Astrocyte of the cerebellum (primary cell): ENCODE data around the gene CCDC82.

Experiments used
- DNase-seq: peaks from one replicate; pipeline ENCODE4 v3.0.0-alpha.2; 2011; ENCODE audit warnings: low read depth
- H3K4me3 ChIP-seq: 2 replicates; pipeline ENCODE4 v1.5.1; 2011; ENCODE audit warnings: mild to moderate bottlenecking, low read depth, low read length, moderate library complexity
- CTCF ChIP-seq: IDR thresholded peaks from 2 replicates; pipeline ENCODE4 v1.5.1; 2012; ENCODE audit warnings: low read length, low read depth, moderate library complexity, mild to moderate bottlenecking; ENCODE audit errors: missing control alignments
- in situ Hi-C: cut with HindIII; loops from 2 replicates; pipeline ENCODE4 v1.10.0; 2017; ENCODE audit warnings: low sequenced_read_pairs

CCDC82 gene

GRCh38 chr11:96390488-96390792 lies 728 bp upstream of the CCDC82 start:
- TF ChIP-seq CTCF, result no peak
- in situ Hi-C loops, result loop anchor here (25.0 kb wide), 1 partner anchor 553 kb away; no protein-coding TSS in a partner anchor
- DNase-seq, result no peak
- peak overlapping the region; percentile 70 for H3K4me3 ChIP-seq

GRCh38 chr11:96388891-96389719 lies 607 bp downstream of the CCDC82 start:
- TF ChIP-seq CTCF, result peak; percentile 6
- DNase-seq, result no peak
- in situ Hi-C loops, result loop anchor here (25.0 kb wide), 1 partner anchor 552 kb away; no protein-coding TSS in a partner anchor
- peak overlapping the region; percentile 70 for H3K4me3 ChIP-seq

- in situ Hi-C loops, result loop anchor here (25.0 kb wide), 1 partner anchor 548 kb away; no protein-coding TSS in a partner anchor
- H3K4me3 ChIP-seq, result no peak overlapping the region
- no peak for TF ChIP-seq CTCF
Measured at GRCh38 chr11:96385187-96385586, 4.5 kb downstream of the CCDC82 start.

GRCh38 chr11:96384156-96384555 lies 5.6 kb downstream of the CCDC82 start:
- in situ Hi-C loops, result loop anchor here (25.0 kb wide), 1 partner anchor 547 kb away; no protein-coding TSS in a partner anchor
- H3K4me3 ChIP-seq, result no peak overlapping the region
- no peak for DNase-seq
- TF ChIP-seq CTCF, result no peak

More at GRCh38 chr11:96385187-96385586, 4.5 kb downstream of the CCDC82 start:
- no peak for DNase-seq

- DNase-seq, result no peak
- TF ChIP-seq CTCF, result no peak
- no peak overlapping the region for H3K4me3 ChIP-seq
- in situ Hi-C loops, result loop anchor here (25.0 kb wide), 1 partner anchor 539 kb away; no protein-coding TSS in a partner anchor
Measured at GRCh38 chr11:96376796-96377195, 12.9 kb downstream of the CCDC82 start.

GRCh38 chr11:96373826-96374225 lies 15.9 kb downstream of the CCDC82 start:
- no peak for TF ChIP-seq CTCF
- H3K4me3 ChIP-seq, result no peak overlapping the region
- no peak for DNase-seq
- in situ Hi-C loops, result no loop called here
